SK-N-SH (cell line): ENCODE results near the gene SURF4. TPM values are rescaled to one million over a fixed set of nuclear protein-coding genes. Genes with fewer than 3 reads are reported as not detected.

Source experiments
- CTCF ChIA-PET: fragments of 300-600, 350-600 bp; formaldehyde crosslinking; extraction: SDS; loops from one replicate; lab custom pipeline; 2021; lab: Yijun Ruan, JAX
- POLR2A ChIA-PET: fragments of 350-600 bp; sonication (Branson Sonifier 250); formaldehyde crosslinking; extraction: SDS; loops from one replicate; lab custom pipeline; 2020; ENCODE audit warnings: antibody characterized with exemption, inconsistent platforms; lab: Yijun Ruan, JAX
- DNase-seq: peaks from one replicate; pipeline ENCODE4 v3.0.0; 2012
- H2AFZ ChIP-seq: fragments of 200-600 bp; sonication (generic); 2 replicates; pipeline ENCODE4 v1.8.1; 2016; ENCODE audit warnings: antibody characterized with exemption, mild to moderate bottlenecking, low read depth
- H3F3A ChIP-seq: fragments of 200-600 bp; sonication (generic); replicated peaks from 2 replicates; pipeline ENCODE3; 2016; ENCODE audit warnings: antibody characterized with exemption, mild to moderate bottlenecking; ENCODE audit not compliant: insufficient read depth
- H3K27ac ChIP-seq, 2 experiments: fragments of 200-500 bp in 1 of 2; fragments of 200-600 bp in 1 of 2; sonication (Bioruptor generic) in 1 of 2; sonication (generic), shearing (Covaris generic) in 1 of 2; 2 replicates each; pipeline versions ENCODE4 v1.5.1 to v1.6.1; 2014 to 2016; ENCODE audit warnings: low read depth in 2 of 2, inconsistent platforms in 1 of 2, low read length in 1 of 2, mild to moderate bottlenecking in 1 of 2, mixed read lengths in 1 of 2
- H3K27me3 ChIP-seq: fragments of 200-600 bp; sonication (generic), shearing (Covaris generic); 2 replicates; pipeline ENCODE4 v1.6.1; 2016; ENCODE audit warnings: mixed run types; ENCODE audit not compliant: insufficient read depth
- H3K36me3 ChIP-seq, 2 experiments: fragments of 200-500 bp in 1 of 2; fragments of 200-600 bp in 1 of 2; sonication (Bioruptor generic) in 1 of 2; sonication (generic) in 1 of 2; replicated peaks in 1 of 2; 2 replicates each; pipeline versions ENCODE3 to v1.5.1; 2014 to 2016; ENCODE audit warnings: low read length in 1 of 2, mild to moderate bottlenecking in 1 of 2; ENCODE audit not compliant: insufficient read depth in 2 of 2, control insufficient read depth in 1 of 2
- H3K4me1 ChIP-seq, 2 experiments: fragments of 200-500 bp in 1 of 2; fragments of 200-600 bp in 1 of 2; sonication (Bioruptor generic) in 1 of 2; sonication (generic), shearing (Covaris generic) in 1 of 2; 2 replicates each; pipeline versions ENCODE4 v1.5.1 to v1.6.1; 2014 to 2016; ENCODE audit warnings: low read depth in 1 of 2, low read length in 1 of 2, mixed run types in 1 of 2; ENCODE audit not compliant: insufficient read depth in 2 of 2, control insufficient read depth in 1 of 2
- H3K4me2 ChIP-seq: fragments of 200-600 bp; sonication (generic), shearing (Covaris generic); 2 replicates; pipeline ENCODE4 v1.6.1; 2017; ENCODE audit warnings: mixed run types
- H3K4me3 ChIP-seq, 2 experiments: fragments of 200-500 bp in 1 of 2; fragments of 200-600 bp in 1 of 2; sonication (Bioruptor generic) in 1 of 2; sonication (generic), shearing (Covaris generic) in 1 of 2; 2 replicates each; pipeline versions ENCODE4 v1.5.1 to v1.8.1; 2014 to 2016; ENCODE audit warnings: low read depth in 2 of 2, inconsistent platforms in 1 of 2, low read length in 1 of 2, mild to moderate bottlenecking in 1 of 2, mixed read lengths in 1 of 2, moderate library complexity in 1 of 2
- H3K79me2 ChIP-seq: fragments of 200-600 bp; sonication (generic); 2 replicates; pipeline ENCODE4 v1.8.1; 2017; ENCODE audit warnings: mild to moderate bottlenecking; ENCODE audit not compliant: insufficient read depth
- H3K9ac ChIP-seq: fragments of 200-600 bp; sonication (generic); 2 replicates; pipeline ENCODE4 v1.6.1; 2017; ENCODE audit warnings: mixed run types
- H3K9me2 ChIP-seq: fragments of 200-600 bp; sonication (generic); 2 replicates; pipeline ENCODE4 v1.6.1; 2017; ENCODE audit warnings: mixed run types
- H3K9me3 ChIP-seq: fragments of 200-600 bp; sonication (generic); 2 replicates; pipeline ENCODE4 v1.6.1; 2017; ENCODE audit warnings: mixed run types, mild to moderate bottlenecking, moderate library complexity
- H4K20me1 ChIP-seq: fragments of 200-600 bp; sonication (generic); 2 replicates; pipeline ENCODE4 v1.6.1; 2017; ENCODE audit warnings: mild to moderate bottlenecking, mixed run types; ENCODE audit not compliant: insufficient read depth
- CHD2 ChIP-seq: fragments of 150-350 bp; IDR thresholded peaks from 2 replicates; pipeline ENCODE4 v1.6.1; 2018; ENCODE audit warnings: low read length; ENCODE audit not compliant: partially characterized antibody
- ELF1 ChIP-seq: IDR thresholded peaks from 2 replicates; pipeline ENCODE4 v1.4.0; 2012
- EZH2phosphoT487 ChIP-seq: fragments of 200-600 bp; sonication (generic); IDR thresholded peaks from 2 replicates; pipeline ENCODE4 v1.6.1; 2017; ENCODE audit warnings: low read depth, mixed run types, mild to moderate bottlenecking, antibody characterized with exemption, moderate library complexity, borderline replicate concordance
- FOSL2 ChIP-seq: IDR thresholded peaks from 2 replicates; pipeline ENCODE4 v1.4.0; 2012; ENCODE audit warnings: low read depth, mild to moderate bottlenecking, moderate library complexity, borderline replicate concordance
- FOXJ3 ChIP-seq: sonication (generic); formaldehyde crosslinking; IDR thresholded peaks from 2 replicates; pipeline ENCODE4 v1.5.1; 2020; ENCODE audit warnings: mild to moderate bottlenecking, missing genetic modification reagents
- FOXM1 ChIP-seq: IDR thresholded peaks from 2 replicates; pipeline ENCODE4 v1.4.0; 2012; ENCODE audit warnings: low read depth, mild to moderate bottlenecking
- GABPA ChIP-seq: IDR thresholded peaks from 2 replicates; pipeline ENCODE4 v1.4.0; 2012; ENCODE audit warnings: low read depth, mild to moderate bottlenecking
- NRF1 ChIP-seq: IDR thresholded peaks from 2 replicates; pipeline ENCODE4 v1.6.1; 2012; ENCODE audit warnings: low read depth, mild to moderate bottlenecking, low read length
- REST ChIP-seq: IDR thresholded peaks from 2 replicates; pipeline ENCODE4 v1.6.1; 2012; ENCODE audit warnings: mild to moderate bottlenecking, low read depth, low read length, moderate library complexity
- RFX5 ChIP-seq: IDR thresholded peaks from 2 replicates; pipeline ENCODE4 v1.6.1; 2012; ENCODE audit warnings: mild to moderate bottlenecking, improper control_type of control experiment, low read length
- SIN3A ChIP-seq: IDR thresholded peaks from 2 replicates; pipeline ENCODE4 v1.6.1; 2012; ENCODE audit warnings: low read depth, mild to moderate bottlenecking, low read length, moderate library complexity, borderline replicate concordance
- TAF1 ChIP-seq: IDR thresholded peaks from 2 replicates; pipeline ENCODE4 v1.6.1; 2012; ENCODE audit warnings: low read depth, mild to moderate bottlenecking, low read length, moderate library complexity, borderline replicate concordance
- TEAD4 ChIP-seq: IDR thresholded peaks from 2 replicates; pipeline ENCODE4 v1.4.0; 2012; ENCODE audit warnings: mild to moderate bottlenecking, borderline replicate concordance; ENCODE audit not compliant: insufficient read depth
- WGBS: methylation state at CpG from one replicate; pipeline ENCODE4 v1.1.6; 2017; ENCODE audit warnings: low lambda C conversion rate; 5-methylcytosine and 5-hydroxymethylcytosine counted together
- polyA plus RNA-seq, 3 experiments: library from polyadenylated mRNA; depleted of rRNA; stranded (reverse); fragments of >200 nt; gene quantifications; 2 replicates each; pipeline ENCODE4 v1.2.3, GENCODE V29; 2012
- TF ChIP-seq, protein P1 (sequence below): fragments of 200-600 bp; sonication (generic); IDR thresholded peaks from 2 replicates; pipeline ENCODE4 v1.6.1; 2017; ENCODE audit warnings: antibody characterized with exemption, mild to moderate bottlenecking, moderate library complexity
- TF ChIP-seq, protein P2 (sequence below): IDR thresholded peaks from 2 replicates; pipeline ENCODE4 v1.4.0; 2012; ENCODE audit warnings: low read depth
- TF ChIP-seq, protein P3 (sequence below): IDR thresholded peaks from 2 replicates; pipeline ENCODE4 v1.4.0; 2012; ENCODE audit warnings: low read depth, borderline replicate concordance
- TF ChIP-seq, protein P4 (sequence below): IDR thresholded peaks from 2 replicates; pipeline ENCODE4 v1.4.0; 2012; ENCODE audit warnings: low read depth, borderline replicate concordance

Gene SURF4
- polyA plus RNA-seq, 1 of the 3 experiments (the other 2 are of a cell fraction), result 165 TPM

DNA sequence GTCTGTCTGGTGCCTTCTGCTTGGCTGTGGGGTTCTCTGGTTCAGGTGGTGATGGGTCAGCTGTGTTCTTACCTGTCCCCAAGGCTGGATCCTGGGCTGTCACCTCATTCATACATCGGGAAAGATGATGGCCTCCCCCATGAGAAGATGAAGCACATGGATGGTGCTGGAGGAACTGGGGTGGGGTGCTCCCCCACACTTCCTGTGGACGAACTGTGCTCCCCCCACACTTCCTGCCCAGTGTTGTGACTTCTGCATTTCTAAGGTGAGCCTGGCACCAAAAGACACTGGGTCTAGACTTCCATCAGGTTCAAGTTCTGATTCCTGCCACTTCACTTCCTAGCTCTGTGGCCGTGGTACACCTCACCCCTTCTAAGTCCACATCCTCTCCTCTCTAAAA is 35.6 kb downstream of the SURF4 start:
- 88% methylated on average over 3 of the region's 3 CpGs for WGBS
- Histone ChIP-seq H3K9me3 (no peaks in the 10 kb centered on the region), H3K4me3 (no peak overlapping the region), H3K9me2 (no peaks in the 10 kb centered on the region), H3K79me2 (peaks cover 7% of the 10 kb centered on the region), H3K27ac (no peak overlapping the region), H2AFZ (no peak overlapping the region), H3K9ac (no peak overlapping the region), H3K4me1 (peaks cover 0 to 4% of the 10 kb centered on the region in 2 experiments; a peak in 1 of 4 replicates), H4K20me1 (no peaks in the 10 kb centered on the region), H3K27me3 (no peaks in the 10 kb centered on the region), H3K4me2 (no peak overlapping the region), H3F3A (peaks cover 6% of the 10 kb centered on the region), H3K36me3 (peaks cover 20 to 60% of the 10 kb centered on the region in 2 experiments)
- TF ChIP-seq, protein P1, sequence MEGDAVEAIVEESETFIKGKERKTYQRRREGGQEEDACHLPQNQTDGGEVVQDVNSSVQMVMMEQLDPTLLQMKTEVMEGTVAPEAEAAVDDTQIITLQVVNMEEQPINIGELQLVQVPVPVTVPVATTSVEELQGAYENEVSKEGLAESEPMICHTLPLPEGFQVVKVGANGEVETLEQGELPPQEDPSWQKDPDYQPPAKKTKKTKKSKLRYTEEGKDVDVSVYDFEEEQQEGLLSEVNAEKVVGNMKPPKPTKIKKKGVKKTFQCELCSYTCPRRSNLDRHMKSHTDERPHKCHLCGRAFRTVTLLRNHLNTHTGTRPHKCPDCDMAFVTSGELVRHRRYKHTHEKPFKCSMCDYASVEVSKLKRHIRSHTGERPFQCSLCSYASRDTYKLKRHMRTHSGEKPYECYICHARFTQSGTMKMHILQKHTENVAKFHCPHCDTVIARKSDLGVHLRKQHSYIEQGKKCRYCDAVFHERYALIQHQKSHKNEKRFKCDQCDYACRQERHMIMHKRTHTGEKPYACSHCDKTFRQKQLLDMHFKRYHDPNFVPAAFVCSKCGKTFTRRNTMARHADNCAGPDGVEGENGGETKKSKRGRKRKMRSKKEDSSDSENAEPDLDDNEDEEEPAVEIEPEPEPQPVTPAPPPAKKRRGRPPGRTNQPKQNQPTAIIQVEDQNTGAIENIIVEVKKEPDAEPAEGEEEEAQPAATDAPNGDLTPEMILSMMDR, result no peak
- TF ChIP-seq, protein P2, sequence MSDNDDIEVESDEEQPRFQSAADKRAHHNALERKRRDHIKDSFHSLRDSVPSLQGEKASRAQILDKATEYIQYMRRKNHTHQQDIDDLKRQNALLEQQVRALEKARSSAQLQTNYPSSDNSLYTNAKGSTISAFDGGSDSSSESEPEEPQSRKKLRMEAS, result no peak
- TF ChIP-seq TAF1, result no peak
- TF ChIP-seq, protein P3, sequence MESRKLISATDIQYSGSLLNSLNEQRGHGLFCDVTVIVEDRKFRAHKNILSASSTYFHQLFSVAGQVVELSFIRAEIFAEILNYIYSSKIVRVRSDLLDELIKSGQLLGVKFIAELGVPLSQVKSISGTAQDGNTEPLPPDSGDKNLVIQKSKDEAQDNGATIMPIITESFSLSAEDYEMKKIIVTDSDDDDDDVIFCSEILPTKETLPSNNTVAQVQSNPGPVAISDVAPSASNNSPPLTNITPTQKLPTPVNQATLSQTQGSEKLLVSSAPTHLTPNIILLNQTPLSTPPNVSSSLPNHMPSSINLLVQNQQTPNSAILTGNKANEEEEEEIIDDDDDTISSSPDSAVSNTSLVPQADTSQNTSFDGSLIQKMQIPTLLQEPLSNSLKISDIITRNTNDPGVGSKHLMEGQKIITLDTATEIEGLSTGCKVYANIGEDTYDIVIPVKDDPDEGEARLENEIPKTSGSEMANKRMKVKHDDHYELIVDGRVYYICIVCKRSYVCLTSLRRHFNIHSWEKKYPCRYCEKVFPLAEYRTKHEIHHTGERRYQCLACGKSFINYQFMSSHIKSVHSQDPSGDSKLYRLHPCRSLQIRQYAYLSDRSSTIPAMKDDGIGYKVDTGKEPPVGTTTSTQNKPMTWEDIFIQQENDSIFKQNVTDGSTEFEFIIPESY, result no peak
- TF ChIP-seq EZH2phosphoT487, result no peak
- TF ChIP-seq FOSL2, result no peak
- no peak for TF ChIP-seq FOXM1
- TF ChIP-seq CHD2, result no peak
- TF ChIP-seq TEAD4, result no peak
- no peak for TF ChIP-seq NRF1
- no peak for DNase-seq
- POLR2A ChIA-PET, result interaction anchor here (1.2 kb wide), 1 partner anchor 8 kb away, joined by 4 read pairs; the partner anchor contains the start of genes MED22 and RPL7A
- CTCF ChIA-PET, result interaction anchor here (1.8 to 2.6 kb wide), 2 partner anchors 11 to 154 kb away, joined by 5 to 13 read pairs; no protein-coding TSS in a partner anchor

- Histone ChIP-seq H4K20me1 (0 out of 2 replicates have a peak, but pooled peaks cover 4% of the 10 kb centered on the region), H3K4me1 (peaks cover 4 to 8% of the 10 kb centered on the region in 2 experiments; a peak in 1 of 4 replicates), H3K9ac (no peak overlapping the region), H3F3A (peaks cover 6% of the 10 kb centered on the region), H3K9me2 (no peaks in the 10 kb centered on the region), H3K36me3 (peaks cover 21 to 54% of the 10 kb centered on the region in 2 experiments), H3K4me2 (no peak overlapping the region), H3K27ac (no peak overlapping the region), H3K27me3 (no peaks in the 10 kb centered on the region), H3K9me3 (no peaks in the 10 kb centered on the region), H3K4me3 (no peak overlapping the region), H3K79me2 (peaks cover 13% of the 10 kb centered on the region), H2AFZ (no peak overlapping the region)
- DNase-seq, result no peak
- POLR2A ChIA-PET, result interaction anchor here (1.2 kb wide), 1 partner anchor 8 kb away, joined by 4 read pairs; the partner anchor contains the start of genes MED22 and RPL7A
- CTCF ChIA-PET, result interaction anchor here (1.8 to 2.6 kb wide), 2 partner anchors 12 to 153 kb away, joined by 5 to 13 read pairs; no protein-coding TSS in a partner anchor
- WGBS, result 98% methylated on average over 5 of the region's 5 CpGs
- TF ChIP-seq RFX5 (no peak), FOXJ3 (no peak), GABPA (no peak), ELF1 (no peak), REST (no peak), SIN3A (no peak)
- TF ChIP-seq, protein P4, sequence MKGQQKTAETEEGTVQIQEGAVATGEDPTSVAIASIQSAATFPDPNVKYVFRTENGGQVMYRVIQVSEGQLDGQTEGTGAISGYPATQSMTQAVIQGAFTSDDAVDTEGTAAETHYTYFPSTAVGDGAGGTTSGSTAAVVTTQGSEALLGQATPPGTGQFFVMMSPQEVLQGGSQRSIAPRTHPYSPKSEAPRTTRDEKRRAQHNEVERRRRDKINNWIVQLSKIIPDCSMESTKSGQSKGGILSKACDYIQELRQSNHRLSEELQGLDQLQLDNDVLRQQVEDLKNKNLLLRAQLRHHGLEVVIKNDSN, result no peak
Observed at GRCh38 chr9:133339641-133340040, 36.2 kb downstream of the SURF4 start.
